ENCODE results near the gene TSPAN9.

Gene TSPAN9

GRCh38 chr12:3304436-3305165 is 227.4 kb downstream of the TSPAN9 start:
- no peak for DNase-seq
- H3K4me1 Mint-ChIP-seq (ENCODE audit: low read depth) = peaks cover 11% of the 10 kb centered on the region
- H3K27ac Mint-ChIP-seq = no peak overlapping the region
- no peaks in the 10 kb centered on the region for H3K9me3 Mint-ChIP-seq
- no peaks in the 10 kb centered on the region for H3K36me3 Mint-ChIP-seq (ENCODE audit: low read depth)
- H3K27me3 Mint-ChIP-seq = peaks cover 12% of the 10 kb centered on the region
- H3K4me3 Mint-ChIP-seq = no peak overlapping the region

DNA sequence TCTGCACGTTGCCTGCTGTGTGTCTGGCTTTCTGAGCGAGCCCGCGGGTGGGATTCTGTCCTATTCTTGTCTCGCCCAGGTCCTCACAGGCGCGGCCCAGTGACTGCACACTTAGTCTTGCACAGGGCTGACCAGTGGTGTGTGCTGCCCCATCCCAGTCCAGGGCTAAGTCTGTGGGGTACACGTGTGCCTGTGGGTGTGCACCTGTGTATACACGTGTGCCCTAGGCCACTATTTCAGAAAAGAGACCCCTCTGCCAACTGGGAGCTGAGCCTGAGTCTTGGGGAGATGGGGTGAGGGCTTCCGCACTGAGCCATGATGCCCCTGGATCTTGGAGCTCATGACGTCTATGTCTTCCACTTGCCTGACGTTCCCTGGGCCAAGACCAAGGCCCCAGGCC is 228.3 kb downstream of the TSPAN9 start:
- H3K27me3 Mint-ChIP-seq = peaks cover 6% of the 10 kb centered on the region
- H3K9me3 Mint-ChIP-seq = no peaks in the 10 kb centered on the region
- no peak overlapping the region for H3K27ac Mint-ChIP-seq
- H3K36me3 Mint-ChIP-seq (ENCODE audit: low read depth) = no peaks in the 10 kb centered on the region
- no peak overlapping the region for H3K4me3 Mint-ChIP-seq
- DNase-seq = no peak
- peaks cover 2% of the 10 kb centered on the region for H3K4me1 Mint-ChIP-seq (ENCODE audit: low read depth)

DNA sequence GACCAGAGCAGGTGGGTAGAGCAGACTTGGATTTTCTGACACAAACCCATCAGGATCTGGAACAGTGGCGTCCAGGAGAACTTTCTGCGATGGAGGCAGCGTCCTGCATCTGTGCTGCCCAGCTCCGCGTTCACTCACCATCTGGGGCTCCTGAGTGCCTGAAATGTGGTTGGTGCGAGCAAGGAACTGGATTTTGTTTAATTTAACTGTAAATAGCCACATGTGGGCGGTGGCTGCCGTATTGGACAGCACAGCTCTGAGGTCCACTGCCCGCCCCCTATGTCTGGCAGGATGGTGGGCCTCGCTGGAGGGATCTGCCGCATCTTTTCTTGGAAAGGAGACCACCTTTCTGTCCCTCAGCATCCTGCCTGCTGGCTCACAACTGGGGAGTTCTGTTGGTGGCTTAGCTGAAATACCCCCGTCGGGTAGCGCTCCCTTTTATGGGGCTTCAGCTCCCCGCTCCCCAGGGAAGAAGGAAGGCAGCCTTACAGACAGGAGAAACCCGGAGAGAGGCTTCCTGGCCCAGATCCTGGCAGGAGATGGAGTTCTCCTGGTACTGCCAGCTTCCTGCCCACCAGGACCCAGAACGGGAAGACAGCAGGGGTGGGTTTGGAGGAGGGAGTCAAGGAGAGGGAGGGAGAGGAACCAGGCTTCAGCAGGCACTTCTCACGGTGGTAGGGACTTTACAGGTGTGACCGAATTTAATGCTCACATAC is 228.9 kb downstream of the TSPAN9 start:
- Mint-ChIP-seq H3K27ac (no peak overlapping the region), H3K27me3 (peaks cover under 1% of the 10 kb centered on the region), H3K9me3 (no peaks in the 10 kb centered on the region), H3K4me1 (ENCODE audit: low read depth) (no peaks in the 10 kb centered on the region), H3K4me3 (no peak overlapping the region), H3K36me3 (ENCODE audit: low read depth) (no peaks in the 10 kb centered on the region)
- no peak for DNase-seq

DNA sequence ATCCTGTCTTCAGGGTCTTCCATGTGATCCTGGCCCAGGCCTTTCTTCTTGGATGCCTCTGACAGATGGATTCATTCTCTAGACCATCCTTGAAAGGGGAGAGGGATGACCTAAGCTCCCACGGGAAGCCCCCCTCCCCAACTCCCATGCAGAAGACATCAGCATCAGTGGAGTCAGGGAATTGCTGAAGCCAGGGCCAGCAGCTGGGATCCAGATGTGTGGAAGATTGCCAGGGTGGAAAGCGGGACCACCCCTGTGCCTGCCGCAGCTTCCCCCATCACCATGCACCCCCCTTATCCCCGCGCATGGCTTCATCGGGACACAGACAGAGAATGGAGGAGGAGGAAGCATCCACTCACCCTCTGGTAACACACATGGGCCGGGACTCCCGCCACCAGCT is 230.2 kb downstream of the TSPAN9 start:
- no peaks in the 10 kb centered on the region for H3K9me3 Mint-ChIP-seq
- H3K4me1 Mint-ChIP-seq (ENCODE audit: low read depth) = no peaks in the 10 kb centered on the region
- no peak for DNase-seq
- no peak overlapping the region for H3K4me3 Mint-ChIP-seq
- no peak overlapping the region for H3K27ac Mint-ChIP-seq
- peaks cover 3% of the 10 kb centered on the region for H3K27me3 Mint-ChIP-seq
- no peaks in the 10 kb centered on the region for H3K36me3 Mint-ChIP-seq (ENCODE audit: low read depth)

GRCh38 chr12:3308063-3308462 is 230.9 kb downstream of the TSPAN9 start:
- peaks cover 3% of the 10 kb centered on the region for H3K27me3 Mint-ChIP-seq
- no peaks in the 10 kb centered on the region for H3K36me3 Mint-ChIP-seq (ENCODE audit: low read depth)
- no peak overlapping the region for H3K4me3 Mint-ChIP-seq
- H3K27ac Mint-ChIP-seq = no peak overlapping the region
- no peaks in the 10 kb centered on the region for H3K4me1 Mint-ChIP-seq (ENCODE audit: low read depth)
- H3K9me3 Mint-ChIP-seq = no peaks in the 10 kb centered on the region
- DNase-seq = no peak

DNA sequence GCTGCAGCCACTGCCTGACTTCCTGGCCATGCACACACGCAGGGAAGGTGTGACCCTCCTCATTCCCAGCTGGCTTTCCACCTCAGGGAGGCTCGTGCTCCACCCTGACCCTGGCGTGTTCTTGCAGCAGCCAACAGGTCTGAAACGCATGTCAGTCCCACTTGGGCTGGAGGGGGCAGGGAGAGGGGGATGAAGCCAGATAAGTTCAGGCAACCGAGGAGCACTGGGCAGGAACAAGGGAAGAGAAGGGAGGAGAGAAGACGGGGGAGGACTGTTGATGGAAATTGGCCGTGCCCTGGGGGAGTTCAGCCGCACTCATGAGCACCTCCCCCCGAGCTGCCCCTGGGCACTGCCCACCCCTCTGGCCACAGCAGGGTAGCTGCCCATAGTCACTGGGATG is 231.4 kb downstream of the TSPAN9 start:
- H3K27me3 Mint-ChIP-seq = peaks cover 8% of the 10 kb centered on the region
- H3K27ac Mint-ChIP-seq = no peak overlapping the region
- H3K36me3 Mint-ChIP-seq (ENCODE audit: low read depth) = no peaks in the 10 kb centered on the region
- no peak for DNase-seq
- H3K4me3 Mint-ChIP-seq = no peak overlapping the region
- no peaks in the 10 kb centered on the region for H3K4me1 Mint-ChIP-seq (ENCODE audit: low read depth)
- no peaks in the 10 kb centered on the region for H3K9me3 Mint-ChIP-seq

DNA sequence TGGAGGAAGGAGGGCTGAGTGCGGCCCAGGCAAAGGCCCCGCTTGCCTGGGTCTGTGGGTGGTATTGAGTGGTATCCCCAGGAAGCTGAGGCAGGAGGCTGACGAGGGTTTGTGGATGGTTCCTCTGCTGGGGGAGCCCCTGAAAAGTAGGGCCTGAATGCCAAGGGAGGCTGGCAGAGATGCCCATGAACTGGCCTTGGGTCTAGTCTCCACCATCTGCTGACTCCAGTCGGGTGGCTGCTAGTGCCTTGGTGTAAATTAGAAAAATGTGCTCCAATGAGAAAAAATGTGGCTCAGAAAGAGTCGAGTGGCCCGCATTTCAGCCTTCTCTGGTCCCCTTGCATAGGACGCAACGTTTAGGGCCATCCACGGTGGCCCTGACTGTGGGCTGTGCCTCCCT is 232.6 kb downstream of the TSPAN9 start:
- H3K4me3 Mint-ChIP-seq = no peak overlapping the region
- H3K9me3 Mint-ChIP-seq = no peaks in the 10 kb centered on the region
- no peak for DNase-seq
- no peaks in the 10 kb centered on the region for H3K4me1 Mint-ChIP-seq (ENCODE audit: low read depth)
- no peak overlapping the region for H3K27ac Mint-ChIP-seq
- no peaks in the 10 kb centered on the region for H3K36me3 Mint-ChIP-seq (ENCODE audit: low read depth)
- H3K27me3 Mint-ChIP-seq = peaks cover 15% of the 10 kb centered on the region

- Mint-ChIP-seq H3K9me3 (no peaks in the 10 kb centered on the region), H3K27ac (no peak overlapping the region), H3K4me3 (no peak overlapping the region), H3K4me1 (ENCODE audit: low read depth) (no peaks in the 10 kb centered on the region), H3K27me3 (peaks cover 17% of the 10 kb centered on the region), H3K36me3 (ENCODE audit: low read depth) (no peaks in the 10 kb centered on the region)
- no peak for DNase-seq
Observed at GRCh38 chr12:3310271-3311026, 233.3 kb downstream of the TSPAN9 start.

- Mint-ChIP-seq H3K27ac (no peak overlapping the region), H3K9me3 (no peaks in the 10 kb centered on the region), H3K4me1 (ENCODE audit: low read depth) (no peaks in the 10 kb centered on the region), H3K27me3 (peaks cover 17% of the 10 kb centered on the region), H3K4me3 (no peak overlapping the region), H3K36me3 (ENCODE audit: low read depth) (no peaks in the 10 kb centered on the region)
- no peak for DNase-seq
Observed at GRCh38 chr12:3311027-3311402, 233.8 kb downstream of the TSPAN9 start.

DNA sequence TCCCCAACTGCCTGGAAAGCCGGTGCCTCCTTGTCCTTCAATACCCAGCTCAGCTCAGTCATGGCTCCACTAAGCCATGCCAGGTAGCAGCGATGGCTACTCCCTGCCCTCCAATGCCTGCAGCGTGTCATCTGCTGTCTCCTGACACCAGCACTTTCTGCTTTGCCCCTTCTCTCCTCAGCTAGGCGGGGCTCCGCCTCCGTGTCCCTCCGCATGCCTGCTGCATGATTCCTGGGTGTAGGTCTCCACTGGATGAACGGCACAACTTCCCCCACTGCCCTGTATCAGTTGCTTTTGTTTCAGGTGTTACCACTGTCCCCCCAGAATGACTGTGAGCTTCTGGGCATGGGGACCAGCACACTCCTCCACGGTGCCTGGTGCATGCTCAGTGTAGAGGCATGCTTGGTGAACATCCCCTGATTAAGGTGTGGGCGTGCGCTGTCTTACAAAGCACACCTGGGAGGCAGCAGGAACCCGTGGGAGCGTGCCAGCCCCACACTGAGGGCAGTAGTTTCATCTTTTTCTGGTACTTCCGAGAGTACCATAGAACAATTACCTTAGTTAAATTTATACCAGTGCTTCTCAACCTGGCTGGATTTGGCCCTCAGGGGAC is 234.4 kb downstream of the TSPAN9 start:
- H3K4me3 Mint-ChIP-seq = no peak overlapping the region
- H3K36me3 Mint-ChIP-seq (ENCODE audit: low read depth) = no peaks in the 10 kb centered on the region
- no peak for DNase-seq
- no peaks in the 10 kb centered on the region for H3K4me1 Mint-ChIP-seq (ENCODE audit: low read depth)
- peaks cover 17% of the 10 kb centered on the region for H3K27me3 Mint-ChIP-seq
- no peak overlapping the region for H3K27ac Mint-ChIP-seq
- no peaks in the 10 kb centered on the region for H3K9me3 Mint-ChIP-seq

GRCh38 chr12:3313066-3313465 is 235.9 kb downstream of the TSPAN9 start:
- Mint-ChIP-seq H3K27me3 (peaks cover 17% of the 10 kb centered on the region), H3K4me1 (ENCODE audit: low read depth) (no peaks in the 10 kb centered on the region), H3K27ac (no peak overlapping the region), H3K36me3 (ENCODE audit: low read depth) (no peaks in the 10 kb centered on the region), H3K4me3 (no peak overlapping the region), H3K9me3 (no peaks in the 10 kb centered on the region)
- DNase-seq = no peak

GRCh38 chr12:3313675-3314663 is 236.8 kb downstream of the TSPAN9 start:
- Mint-ChIP-seq H3K4me3 (no peak overlapping the region), H3K27ac (no peak overlapping the region), H3K27me3 (peaks cover 17% of the 10 kb centered on the region), H3K9me3 (no peaks in the 10 kb centered on the region), H3K36me3 (ENCODE audit: low read depth) (no peaks in the 10 kb centered on the region), H3K4me1 (ENCODE audit: low read depth) (no peaks in the 10 kb centered on the region)
- DNase-seq = peak; percentile 42

- Mint-ChIP-seq H3K27ac (no peak overlapping the region), H3K4me3 (no peak overlapping the region), H3K4me1 (ENCODE audit: low read depth) (no peaks in the 10 kb centered on the region), H3K36me3 (ENCODE audit: low read depth) (no peaks in the 10 kb centered on the region), H3K27me3 (peaks cover 17% of the 10 kb centered on the region), H3K9me3 (no peaks in the 10 kb centered on the region)
- no peak for DNase-seq
Observed at GRCh38 chr12:3315201-3315661, 238.1 kb downstream of the TSPAN9 start.

Data from activated T-cell treated with anti-CD3 and anti-CD28 coated beads, Interleukin-2, amount 50 U/mL, for 24 hours (primary cell).